Muscle of leg (tissue), 11 donors: ENCODE results near the gene KRT14. TPM values are rescaled to one million over a fixed set of nuclear protein-coding genes. Genes with fewer than 3 reads are reported as not detected.
"Not testable (repeated sequence)": the region's sequence is repeated elsewhere in the genome, so short reads cannot be mapped to it uniquely, and the experiment has no call there.

Experiments used
- DNase-seq: peaks from one replicate; pipeline ENCODE4 v3.0.0; 2013
- H3K27ac ChIP-seq: one replicate; pipeline ENCODE4 v1.5.1; 2013; ENCODE audit warnings: mild to moderate bottlenecking, low read length, control low read depth
- H3K27me3 ChIP-seq: one replicate; pipeline ENCODE4 v1.6.1; 2013; ENCODE audit warnings: low read length; ENCODE audit not compliant: control insufficient read depth, insufficient read depth
- H3K36me3 ChIP-seq: one replicate; pipeline ENCODE4 v1.6.1; 2013; ENCODE audit warnings: low read length; ENCODE audit not compliant: control insufficient read depth, insufficient read depth
- H3K4me1 ChIP-seq: one replicate; pipeline ENCODE4 v1.6.1; 2013; ENCODE audit warnings: low read length; ENCODE audit not compliant: control insufficient read depth, insufficient read depth
- H3K4me3 ChIP-seq: one replicate; pipeline ENCODE4 v1.5.1; 2013; ENCODE audit warnings: low read length, control low read depth
- H3K9me3 ChIP-seq: replicated peaks from 2 replicates; pipeline ENCODE4 v1.6.1; 2013; ENCODE audit warnings: low read depth, low read length; ENCODE audit not compliant: control insufficient read depth
- WGBS: methylation state at CpG from one replicate; pipeline ENCODE4 v1.1.5; 2013; ENCODE audit warnings: missing lambda C conversion rate; ENCODE audit not compliant: insufficient coverage; 5-methylcytosine and 5-hydroxymethylcytosine counted together
- polyA plus RNA-seq, 8 donors: library from polyadenylated mRNA; unstranded; fragments of 120-200 nt; gene quantifications; one replicate each; pipeline versions ENCODE4 v1.2.1 to v1.2.3, GENCODE V29; 2013; ENCODE audit warnings: inconsistent platforms in 1 of 8, low replicate concordance in 1 of 8; ENCODE audit not compliant: insufficient read length in 8 of 8, insufficient read depth in 1 of 8
- total RNA-seq: library from RNA; stranded (reverse); fragments of 120-200 nt; gene quantifications from one replicate; pipeline ENCODE4 v1.2.4, GENCODE V29; 2013

The KRT14 gene
- total and polyA plus RNA-seq, 9 donors = 0.04 to 49.4 (median 0.55) TPM; not detected in 1

GRCh38 chr17:41616486-41616885 lies 29.8 kb upstream of the KRT14 start:
- DNase-seq = not testable (repeated sequence)
- peaks cover 10% of the 10 kb centered on the region for H3K27me3 ChIP-seq

GRCh38 chr17:41615454-41615853 lies 28.8 kb upstream of the KRT14 start:
- H3K4me3 ChIP-seq = no peak overlapping the region
- no peaks in the 10 kb centered on the region for H3K36me3 ChIP-seq
- no peaks in the 10 kb centered on the region for H3K4me1 ChIP-seq
- H3K27me3 ChIP-seq = peaks cover 11% of the 10 kb centered on the region
- DNase-seq = no peak
- H3K27ac ChIP-seq = no peak overlapping the region
- H3K9me3 ChIP-seq = no peaks in the 10 kb centered on the region
- whole genome bisulfite sequencing = 19% methylated on average over 5 of the region's 7 CpGs

More at GRCh38 chr17:41616486-41616885, 29.8 kb upstream of the KRT14 start:
- H3K4me3 ChIP-seq, H3K27ac ChIP-seq, H3K36me3 ChIP-seq, H3K4me1 ChIP-seq, H3K9me3 ChIP-seq: not testable (repeated sequence)
- 73% methylated on average over 2 of the region's 4 CpGs for WGBS

GRCh38 chr17:41614767-41615166 lies 28.1 kb upstream of the KRT14 start:
- H3K27ac ChIP-seq, H3K4me3 ChIP-seq, H3K9me3 ChIP-seq, H3K36me3 ChIP-seq, DNase-seq, H3K4me1 ChIP-seq: not testable (repeated sequence)
- H3K27me3 ChIP-seq = peaks cover 10% of the 10 kb centered on the region
- WGBS = 31% methylated on average over 7 of the region's 9 CpGs

GRCh38 chr17:41614098-41614497 lies 27.4 kb upstream of the KRT14 start:
- H3K27me3 ChIP-seq = peaks cover 7% of the 10 kb centered on the region
- DNase-seq = no peak
- no peaks in the 10 kb centered on the region for H3K36me3 ChIP-seq
- no peak overlapping the region for H3K4me3 ChIP-seq
- WGBS = 76% methylated on average over 2 of the region's 5 CpGs
- H3K27ac ChIP-seq = no peak overlapping the region
- H3K4me1 ChIP-seq = no peaks in the 10 kb centered on the region
- H3K9me3 ChIP-seq = no peaks in the 10 kb centered on the region

- Histone ChIP-seq H3K27me3 (peaks cover 7% of the 10 kb centered on the region), H3K36me3 (no peaks in the 10 kb centered on the region), H3K9me3 (no peaks in the 10 kb centered on the region), H3K27ac (no peak overlapping the region), H3K4me1 (no peaks in the 10 kb centered on the region), H3K4me3 (no peak overlapping the region)
- DNase-seq = no peak
- WGBS = 68% methylated on average over 7 of the region's 11 CpGs
These were observed 26.8 kb upstream of the KRT14 start for GRCh38 chr17:41613277-41614082.

- DNase-seq = not testable (repeated sequence)
- WGBS = 66% methylated on average over 27 of the region's 31 CpGs
These were observed 25.9 kb upstream of the KRT14 start, which contains the start of gene KRT16 for GRCh38 chr17:41612376-41613160. Gene KRT16, minus strand, starts transcription at chr17:41612767. Its CDS starts 79 bp downstream, at chr17:41612688.

GRCh38 chr17:41610965-41611640 lies 24.4 kb upstream of the KRT14 start:
- Histone ChIP-seq H3K9me3 (peaks cover 5% of the 10 kb centered on the region), H3K27me3 (peaks cover 4% of the 10 kb centered on the region), H3K4me3 (no peak overlapping the region), H3K36me3 (no peaks in the 10 kb centered on the region), H3K4me1 (no peaks in the 10 kb centered on the region), H3K27ac (no peak overlapping the region)
- 83% methylated on average over 23 of the region's 25 CpGs for WGBS
- DNase-seq = no peak

More at GRCh38 chr17:41612376-41613160, 25.9 kb upstream of the KRT14 start, which contains the start of gene KRT16:
- H3K27ac ChIP-seq, H3K27me3 ChIP-seq, H3K9me3 ChIP-seq, H3K4me3 ChIP-seq, H3K36me3 ChIP-seq, H3K4me1 ChIP-seq: not testable (repeated sequence)

- not testable (repeated sequence) for H3K27me3 ChIP-seq, H3K36me3 ChIP-seq, H3K4me3 ChIP-seq, H3K9me3 ChIP-seq, H3K4me1 ChIP-seq, H3K27ac ChIP-seq, DNase-seq
- WGBS = 0% methylated on average over 6 of the region's 10 CpGs
These were observed 23.4 kb upstream of the KRT14 start for GRCh38 chr17:41610061-41610517.

GRCh38 chr17:41606930-41607329 lies 20.2 kb upstream of the KRT14 start:
- H3K9me3 ChIP-seq, H3K27me3 ChIP-seq, H3K36me3 ChIP-seq, H3K4me1 ChIP-seq, DNase-seq, H3K4me3 ChIP-seq, H3K27ac ChIP-seq: not testable (repeated sequence)
- no CpG with 5 or more reads among the region's 4 CpGs for WGBS

GRCh38 chr17:41602524-41602923 lies 15.8 kb upstream of the KRT14 start:
- H3K4me1 ChIP-seq = no peaks in the 10 kb centered on the region
- no peak for DNase-seq
- peaks cover 5% of the 10 kb centered on the region for H3K9me3 ChIP-seq
- H3K27ac ChIP-seq = no peak overlapping the region
- no CpG with 5 or more reads among the region's 2 CpGs for WGBS
- no peaks in the 10 kb centered on the region for H3K36me3 ChIP-seq
- H3K27me3 ChIP-seq = peaks cover 4% of the 10 kb centered on the region
- H3K4me3 ChIP-seq = no peak overlapping the region
